Endothelial cell (in vitro differentiated cells): ENCODE results near the gene PANK4. TPM values are rescaled to one million over a fixed set of nuclear protein-coding genes. Genes with fewer than 3 reads are reported as not detected.

Source experiments
- DNase-seq: peaks from one replicate; pipeline ENCODE4 v3.0.0; 2021; ENCODE audit warnings: low spot score
- H3K27ac Mint-ChIP-seq: one replicate; pipeline ENCODE4 v1.8.0; 2021; ENCODE audit warnings: mixed read lengths, inconsistent platforms; ENCODE audit not compliant: unreplicated experiment
- H3K27me3 Mint-ChIP-seq: one replicate; pipeline ENCODE4 v1.8.0; 2021; ENCODE audit warnings: mild to moderate bottlenecking, moderate library complexity, mixed read lengths, inconsistent platforms; ENCODE audit not compliant: unreplicated experiment
- H3K36me3 Mint-ChIP-seq: one replicate; pipeline ENCODE4 v1.8.0; 2021; ENCODE audit warnings: mild to moderate bottlenecking, low read depth, mixed read lengths, inconsistent platforms; ENCODE audit not compliant: unreplicated experiment
- H3K4me1 Mint-ChIP-seq: one replicate; pipeline ENCODE4 v1.8.0; 2021; ENCODE audit warnings: mild to moderate bottlenecking, mixed read lengths, inconsistent platforms; ENCODE audit not compliant: unreplicated experiment
- H3K4me3 Mint-ChIP-seq: one replicate; pipeline ENCODE4 v1.8.0; 2021; ENCODE audit warnings: mild to moderate bottlenecking, mixed read lengths, inconsistent platforms; ENCODE audit not compliant: unreplicated experiment
- H3K9me3 Mint-ChIP-seq: one replicate; pipeline ENCODE4 v1.8.0; 2021; ENCODE audit warnings: mixed read lengths, inconsistent platforms; ENCODE audit not compliant: unreplicated experiment
- total RNA-seq: library from RNA; stranded (reverse); fragmentation: NEBNext Ultra II Directional; extraction: Animal tissue kit (Norgen Biotek cat#: 25700); gene quantifications from one replicate; pipeline ENCODE4 v1.2.1, GENCODE V29; 2021; ENCODE audit not compliant: unreplicated experiment
- TF ChIP-seq, protein P1 (sequence below): fragments of 200-600 bp; sonication (generic); IDR thresholded peaks from one replicate; pipeline ENCODE4 v1.5.0; 2021; ENCODE audit warnings: antibody characterized with exemption; ENCODE audit not compliant: unreplicated experiment

The PANK4 gene
- total RNA-seq, 1 donor from 2014 or later: 32.3 TPM

DNA sequence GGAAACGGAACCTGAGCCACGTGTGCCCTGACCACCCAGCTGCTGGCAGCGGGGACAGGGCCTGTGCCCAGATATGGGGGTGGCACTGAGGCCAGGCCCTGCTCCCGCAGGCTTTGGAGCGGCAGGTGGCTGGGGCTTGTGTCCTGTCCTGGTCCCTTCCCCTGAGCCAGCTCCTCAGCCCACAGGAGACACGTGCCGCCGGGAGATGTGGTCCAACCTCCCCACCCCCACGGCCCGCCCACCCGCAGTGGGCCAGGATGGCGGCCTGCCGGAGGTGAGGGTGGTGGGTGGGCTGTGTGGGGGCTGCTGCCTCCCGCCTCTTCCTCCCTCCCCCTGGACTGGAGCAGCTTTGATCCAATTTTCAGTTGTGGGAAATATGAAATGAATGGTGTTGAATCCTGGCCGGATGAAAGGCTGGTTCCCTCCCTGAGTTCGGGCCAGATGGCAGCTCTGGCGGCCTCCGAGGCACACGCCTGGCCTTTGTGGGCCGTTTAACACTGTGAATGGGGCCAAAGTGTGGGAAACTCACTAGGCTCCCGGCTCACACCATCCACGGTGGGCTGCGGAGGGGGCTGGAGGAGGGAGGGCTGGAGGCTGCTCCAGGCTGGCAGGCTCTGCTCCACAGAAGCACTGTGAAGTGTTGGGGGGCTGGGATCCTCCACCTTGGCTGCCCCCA, 6.2 kb upstream of the PANK4 start:
- Mint-ChIP-seq H3K27me3 (peaks cover 17% of the 10 kb centered on the region), H3K36me3 (no peaks in the 10 kb centered on the region), H3K4me3 (no peak overlapping the region), H3K27ac (no peak overlapping the region), H3K9me3 (no peaks in the 10 kb centered on the region), H3K4me1 (no peaks in the 10 kb centered on the region)
- DNase-seq: no peak
- TF ChIP-seq, protein P1, sequence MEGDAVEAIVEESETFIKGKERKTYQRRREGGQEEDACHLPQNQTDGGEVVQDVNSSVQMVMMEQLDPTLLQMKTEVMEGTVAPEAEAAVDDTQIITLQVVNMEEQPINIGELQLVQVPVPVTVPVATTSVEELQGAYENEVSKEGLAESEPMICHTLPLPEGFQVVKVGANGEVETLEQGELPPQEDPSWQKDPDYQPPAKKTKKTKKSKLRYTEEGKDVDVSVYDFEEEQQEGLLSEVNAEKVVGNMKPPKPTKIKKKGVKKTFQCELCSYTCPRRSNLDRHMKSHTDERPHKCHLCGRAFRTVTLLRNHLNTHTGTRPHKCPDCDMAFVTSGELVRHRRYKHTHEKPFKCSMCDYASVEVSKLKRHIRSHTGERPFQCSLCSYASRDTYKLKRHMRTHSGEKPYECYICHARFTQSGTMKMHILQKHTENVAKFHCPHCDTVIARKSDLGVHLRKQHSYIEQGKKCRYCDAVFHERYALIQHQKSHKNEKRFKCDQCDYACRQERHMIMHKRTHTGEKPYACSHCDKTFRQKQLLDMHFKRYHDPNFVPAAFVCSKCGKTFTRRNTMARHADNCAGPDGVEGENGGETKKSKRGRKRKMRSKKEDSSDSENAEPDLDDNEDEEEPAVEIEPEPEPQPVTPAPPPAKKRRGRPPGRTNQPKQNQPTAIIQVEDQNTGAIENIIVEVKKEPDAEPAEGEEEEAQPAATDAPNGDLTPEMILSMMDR: no peak

DNA sequence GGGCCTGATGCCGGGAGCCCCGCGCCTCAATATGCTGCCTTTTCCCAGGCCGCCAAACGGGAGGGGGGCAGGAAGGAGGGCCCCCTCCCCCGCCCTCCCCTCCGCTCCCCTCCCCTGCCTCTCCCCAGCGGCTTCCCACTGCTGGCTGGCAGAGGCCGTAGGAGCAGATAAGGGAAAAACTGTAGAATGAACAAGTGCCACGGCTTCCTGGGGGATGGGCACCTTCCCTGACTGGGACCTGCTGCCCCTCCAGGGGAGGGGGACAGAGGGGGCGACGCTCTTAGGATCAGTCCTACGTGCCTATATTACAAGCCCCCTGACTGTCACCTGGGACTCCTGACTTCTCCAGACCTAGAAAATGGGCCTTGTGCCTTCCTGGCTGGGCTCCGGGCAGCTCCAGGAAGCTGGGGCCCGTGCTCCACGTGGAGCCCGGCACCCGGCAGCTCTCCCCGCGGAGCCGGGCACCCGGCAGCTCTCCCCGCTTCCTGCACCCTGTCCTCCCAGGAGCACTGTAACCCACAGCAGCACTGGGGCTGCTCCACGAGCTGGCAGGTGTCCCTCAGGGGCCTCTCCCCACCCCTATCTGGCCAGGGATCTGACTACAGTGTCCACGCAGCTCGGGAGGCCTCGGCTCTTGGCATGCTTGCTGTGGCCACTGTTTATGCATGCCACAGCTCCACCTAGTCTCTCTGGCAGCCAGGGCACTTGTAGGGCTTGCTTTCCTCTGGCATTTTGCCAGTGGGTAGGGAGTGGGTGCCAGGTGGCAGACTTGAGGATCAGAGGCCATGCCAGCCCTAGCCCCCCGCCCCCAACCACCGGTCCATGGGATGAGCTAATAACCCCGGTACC, 4.3 kb upstream of the PANK4 start:
- H3K4me3 Mint-ChIP-seq: no peak overlapping the region

DNA sequence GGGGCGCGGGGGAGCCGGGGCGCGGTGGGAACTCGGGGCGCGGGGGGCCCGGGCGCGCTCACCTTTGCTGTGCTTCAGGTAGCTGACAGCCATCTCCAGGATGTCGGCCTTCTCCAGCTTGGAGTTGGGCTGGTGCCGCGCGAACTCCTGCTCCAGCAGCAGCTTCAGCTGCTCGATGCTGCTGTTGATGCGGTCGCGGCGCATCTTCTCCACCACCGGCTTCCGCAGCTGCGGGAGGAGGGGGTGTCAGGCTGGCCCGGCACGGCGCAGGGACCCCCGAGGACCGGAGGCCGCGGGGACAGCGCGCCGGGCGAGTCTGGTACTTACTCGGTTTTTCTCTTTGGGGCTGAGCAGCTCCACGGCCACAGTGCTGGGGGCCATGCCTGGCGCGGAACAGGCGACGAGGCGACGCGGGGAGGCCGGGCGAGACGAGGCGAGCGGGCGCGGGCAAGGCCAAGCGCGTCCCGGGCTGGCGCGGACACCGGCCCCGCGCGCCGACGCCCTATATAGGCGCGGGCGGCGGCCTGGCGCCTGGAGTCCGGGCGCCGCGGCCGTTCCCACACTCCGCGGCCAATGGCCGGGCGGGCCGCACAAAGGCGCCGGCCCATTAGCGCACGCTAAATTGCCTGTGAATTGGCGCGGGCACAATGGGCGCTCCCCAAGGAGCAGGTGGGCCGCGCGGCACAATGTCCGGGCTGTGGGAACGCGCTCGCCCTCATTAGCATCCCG, 3.6 kb upstream of the PANK4 start, which contains the start of gene HES5:
Gene HES5, minus strand, starts transcription at position 480 of the 729 bp plus-strand sequence. Its CDS starts 99 bp downstream, at position 381.
- H3K4me3 Mint-ChIP-seq: no peak within 1 kb of the TSS
- peaks cover 3% of the 10 kb centered on the region for H3K4me1 Mint-ChIP-seq
- H3K9me3 Mint-ChIP-seq: no peaks in the 10 kb centered on the region
- TF ChIP-seq, protein P1: no peak
- no peak for DNase-seq
- H3K27me3 Mint-ChIP-seq: peaks cover 17% of the 10 kb centered on the region
- peaks cover 2% of the 10 kb centered on the region for H3K36me3 Mint-ChIP-seq
- no peak within 1 kb of the TSS for H3K27ac Mint-ChIP-seq

More for the DNA sequence above, 4.3 kb upstream of the PANK4 start:
- TF ChIP-seq, protein P1: no peak
- no peaks in the 10 kb centered on the region for H3K36me3 Mint-ChIP-seq
- H3K27me3 Mint-ChIP-seq: peaks cover 19% of the 10 kb centered on the region
- DNase-seq: no peak
- no peaks in the 10 kb centered on the region for H3K9me3 Mint-ChIP-seq
- H3K4me1 Mint-ChIP-seq: no peaks in the 10 kb centered on the region
- no peak overlapping the region for H3K27ac Mint-ChIP-seq

DNA sequence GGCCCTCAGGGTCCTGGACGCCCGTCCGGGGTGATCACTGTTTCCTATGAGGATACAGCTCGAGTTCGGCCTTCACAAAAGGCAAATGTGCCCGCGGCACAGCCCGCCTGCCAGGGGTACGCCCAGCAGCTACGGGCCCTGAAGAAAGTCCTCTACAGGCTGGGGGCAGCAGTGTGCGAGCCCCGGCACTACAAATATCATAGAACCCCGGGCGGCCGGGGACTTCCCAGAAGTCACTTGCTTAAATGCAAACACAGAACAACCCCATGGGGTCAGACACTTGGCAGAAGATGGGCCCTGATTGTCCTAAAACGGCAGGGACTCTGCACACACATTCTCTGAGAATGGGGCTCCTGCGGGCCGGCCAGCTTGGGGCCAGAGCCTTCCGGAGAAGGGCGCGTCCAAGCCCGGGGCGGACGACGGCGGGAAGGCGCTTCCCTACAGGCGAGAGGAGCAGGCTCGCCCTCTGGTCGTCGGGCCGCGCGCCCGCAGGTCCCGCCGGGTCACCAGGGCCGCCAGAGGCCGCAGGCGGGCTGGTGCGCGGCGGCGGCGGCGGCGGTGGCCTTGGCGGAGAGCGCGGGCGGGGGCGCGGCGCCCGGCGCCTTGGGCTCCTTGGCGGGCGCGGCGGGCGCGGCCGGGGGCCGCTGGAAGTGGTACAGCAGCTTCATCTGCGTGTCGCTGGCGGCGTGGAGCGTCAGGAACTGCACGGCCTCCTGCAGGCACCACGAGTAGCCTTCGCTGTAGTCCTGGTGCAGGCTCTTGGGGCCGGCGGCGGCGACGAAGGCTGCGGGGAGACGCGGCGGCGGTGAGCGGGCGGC, 2.8 kb upstream of the PANK4 start:
- Mint-ChIP-seq H3K4me3 (no peak overlapping the region), H3K27me3 (peaks cover 21% of the 10 kb centered on the region), H3K36me3 (peaks cover 5% of the 10 kb centered on the region), H3K4me1 (peaks cover 11% of the 10 kb centered on the region), H3K27ac (no peak overlapping the region), H3K9me3 (no peaks in the 10 kb centered on the region)
- DNase-seq: no peak
- TF ChIP-seq, protein P1: no peak
